Activated T-cell treated with anti-CD3 and anti-CD28 coated beads for 1 hour (primary cell): ENCODE results near the gene LRPPRC.

Source experiments
- DNase-seq: peaks from one replicate; pipeline ENCODE4 v3.0.0-alpha.2; 2020; ENCODE audit warnings: low read depth

LRPPRC gene

GRCh38 chr2:43854671-43855070 lies 141.1 kb downstream of the LRPPRC start:
- no peak for DNase-seq

GRCh38 chr2:43853141-43854081 lies 142.4 kb downstream of the LRPPRC start:
- no peak for DNase-seq

DNA sequence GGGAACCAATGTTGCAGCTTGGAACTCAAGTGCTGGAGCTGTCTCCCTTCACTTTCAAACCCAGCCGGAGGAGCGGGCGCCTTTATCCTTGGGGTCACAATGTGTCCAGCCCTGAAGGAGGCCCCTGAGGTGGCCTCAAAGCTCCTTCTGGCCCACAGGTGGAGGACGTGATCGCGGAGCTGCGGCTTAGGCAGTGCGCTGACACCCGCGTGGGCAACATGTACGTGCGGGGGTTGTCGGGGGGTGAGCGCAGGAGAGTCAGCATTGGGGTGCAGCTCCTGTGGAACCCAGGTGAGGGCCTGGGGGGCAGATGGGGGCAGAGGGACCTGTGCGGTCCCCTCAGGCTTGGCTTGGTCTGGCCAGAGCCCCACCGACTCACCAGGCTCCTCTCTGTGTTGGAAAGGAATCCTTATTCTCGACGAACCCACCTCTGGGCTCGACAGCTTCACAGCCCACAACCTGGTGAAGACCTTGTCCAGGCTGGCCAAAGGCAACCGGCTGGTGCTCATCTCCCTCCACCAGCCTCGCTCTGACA lies 143.5 kb downstream of the LRPPRC start:
- DNase-seq: no peak

DNA sequence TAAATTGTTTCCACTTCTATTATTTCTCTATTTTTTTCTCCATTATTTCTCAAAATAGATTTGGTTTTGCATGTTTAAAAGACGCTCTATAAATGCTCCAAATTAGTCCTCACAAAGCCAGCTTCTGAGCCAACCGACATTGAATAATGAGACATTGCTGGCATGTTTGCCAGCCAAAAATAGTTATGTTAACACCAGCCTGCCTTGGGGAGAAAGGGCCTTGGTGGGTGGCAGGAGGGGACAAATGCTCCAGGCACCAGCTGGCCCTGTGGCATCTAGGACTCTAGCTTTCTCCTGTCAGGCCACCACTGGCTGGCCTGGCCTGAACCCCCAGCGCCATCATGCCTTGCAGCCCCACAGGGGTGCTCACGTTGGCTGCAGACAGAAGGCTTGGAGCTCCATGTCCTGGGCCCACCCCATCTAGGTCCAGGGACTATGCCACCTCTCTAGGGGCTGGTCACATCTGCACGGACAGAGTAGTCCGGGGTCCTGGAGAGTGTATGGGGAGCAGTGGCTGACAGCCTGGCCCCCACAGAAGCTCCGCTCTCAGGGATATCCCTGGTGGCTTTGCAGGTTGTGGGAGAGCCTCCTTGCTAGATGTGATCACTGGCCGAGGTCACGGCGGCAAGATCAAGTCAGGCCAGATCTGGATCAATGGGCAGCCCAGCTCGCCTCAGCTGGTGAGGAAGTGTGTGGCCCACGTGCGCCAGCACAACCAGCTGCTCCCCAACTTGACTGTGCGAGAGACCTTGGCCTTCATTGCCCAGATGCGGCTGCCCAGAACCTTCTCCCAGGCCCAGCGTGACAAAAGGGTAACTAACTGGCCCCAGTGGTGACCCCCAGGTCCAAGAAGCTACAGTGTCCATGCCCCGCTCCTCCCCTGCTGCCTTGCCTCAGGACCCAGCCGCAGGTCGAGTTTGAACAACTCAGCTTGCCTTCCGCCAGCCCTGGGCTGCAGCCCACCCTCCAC lies 144.5 kb downstream of the LRPPRC start:
- no peak for DNase-seq

- DNase-seq: no peak
Observed at GRCh38 chr2:43848214-43848613, 147.6 kb downstream of the LRPPRC start.

- no peak for DNase-seq
Observed at GRCh38 chr2:43846140-43846793, 149.5 kb downstream of the LRPPRC start.

- no peak for DNase-seq
Observed at GRCh38 chr2:43845181-43845580, 150.6 kb downstream of the LRPPRC start.

DNA sequence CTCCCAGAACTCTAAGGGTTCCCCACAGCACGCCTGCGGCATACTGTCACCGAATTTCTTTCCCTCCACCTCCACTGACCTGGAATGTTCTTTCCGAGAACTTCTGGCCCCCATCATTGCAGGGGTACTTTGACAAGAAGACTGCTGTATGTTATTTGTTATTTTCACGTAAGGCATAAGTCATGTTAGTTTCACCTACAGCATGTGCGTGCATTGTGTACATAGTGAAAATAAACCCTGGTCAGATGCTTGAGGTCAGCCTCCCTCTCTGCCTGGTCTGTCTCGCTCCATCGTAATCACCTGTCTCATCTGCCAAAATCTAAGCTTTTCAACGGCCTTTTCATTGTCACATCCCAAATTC lies 152.9 kb downstream of the LRPPRC start:
- no peak for DNase-seq

DNA sequence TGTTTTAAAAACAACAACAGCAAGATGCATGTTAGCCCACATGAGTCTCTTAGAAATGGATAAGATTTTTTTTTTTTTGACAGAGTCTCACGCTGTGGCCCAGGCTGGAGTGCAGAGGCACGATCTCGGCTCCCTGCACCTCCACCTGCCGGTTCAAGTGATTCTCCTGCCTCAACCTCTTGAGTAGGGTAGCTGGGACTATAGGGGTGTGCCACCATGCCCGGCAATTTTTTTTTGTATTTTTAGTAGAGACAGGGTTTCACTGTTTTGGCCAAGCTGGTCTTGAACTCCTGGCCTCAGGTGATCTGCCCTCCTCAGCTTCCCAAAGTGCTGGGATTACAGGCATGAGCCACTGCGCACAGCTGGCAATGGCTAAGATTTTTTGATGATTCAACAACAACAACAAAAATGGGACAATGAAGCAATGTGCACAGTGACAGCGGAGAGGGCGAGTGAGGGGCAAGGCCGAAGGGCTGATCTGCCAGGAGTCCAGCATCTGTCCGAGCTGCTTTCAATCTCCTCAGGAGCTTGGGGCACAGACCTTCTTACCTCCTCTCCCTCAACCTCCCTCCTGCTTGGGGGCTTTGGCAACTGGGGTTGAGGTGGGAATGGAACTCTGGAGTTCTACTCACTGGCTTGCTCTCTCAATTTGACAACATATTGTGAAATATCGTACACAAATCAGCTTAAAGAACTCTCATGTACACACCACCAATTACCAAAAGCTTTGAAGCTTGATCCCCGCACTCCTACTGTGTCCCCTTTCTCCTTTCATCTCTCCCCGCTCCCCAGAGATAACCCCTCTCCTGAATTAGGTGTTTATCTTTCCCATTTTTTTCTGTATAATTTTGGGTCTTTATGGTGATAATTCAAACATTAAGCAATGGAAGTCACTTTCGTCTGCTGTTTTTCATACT lies 153.6 kb downstream of the LRPPRC start:
- no peak for DNase-seq

DNA sequence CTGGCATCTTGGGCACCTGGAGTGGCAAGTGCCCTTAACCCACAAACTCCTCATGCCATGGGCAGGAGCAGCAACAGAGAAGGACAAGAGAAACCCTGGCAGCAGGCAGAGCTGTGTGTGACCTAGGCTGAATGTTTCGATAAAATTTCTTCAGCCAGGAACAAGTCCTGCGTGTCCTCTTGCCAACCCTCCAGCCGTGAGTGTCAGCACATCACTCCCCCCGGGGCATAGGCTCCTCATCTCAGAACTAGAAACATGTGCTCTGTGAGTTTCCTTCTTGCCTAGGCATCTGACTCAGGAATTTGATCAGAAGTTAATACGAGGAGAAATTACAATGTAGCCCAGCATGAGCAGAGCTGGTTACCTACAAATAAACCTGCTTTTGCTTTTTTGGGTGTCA lies 154.8 kb downstream of the LRPPRC start:
- no peak for DNase-seq

GRCh38 chr2:43839776-43840564 lies 155.8 kb downstream of the LRPPRC start:
- no peak for DNase-seq

DNA sequence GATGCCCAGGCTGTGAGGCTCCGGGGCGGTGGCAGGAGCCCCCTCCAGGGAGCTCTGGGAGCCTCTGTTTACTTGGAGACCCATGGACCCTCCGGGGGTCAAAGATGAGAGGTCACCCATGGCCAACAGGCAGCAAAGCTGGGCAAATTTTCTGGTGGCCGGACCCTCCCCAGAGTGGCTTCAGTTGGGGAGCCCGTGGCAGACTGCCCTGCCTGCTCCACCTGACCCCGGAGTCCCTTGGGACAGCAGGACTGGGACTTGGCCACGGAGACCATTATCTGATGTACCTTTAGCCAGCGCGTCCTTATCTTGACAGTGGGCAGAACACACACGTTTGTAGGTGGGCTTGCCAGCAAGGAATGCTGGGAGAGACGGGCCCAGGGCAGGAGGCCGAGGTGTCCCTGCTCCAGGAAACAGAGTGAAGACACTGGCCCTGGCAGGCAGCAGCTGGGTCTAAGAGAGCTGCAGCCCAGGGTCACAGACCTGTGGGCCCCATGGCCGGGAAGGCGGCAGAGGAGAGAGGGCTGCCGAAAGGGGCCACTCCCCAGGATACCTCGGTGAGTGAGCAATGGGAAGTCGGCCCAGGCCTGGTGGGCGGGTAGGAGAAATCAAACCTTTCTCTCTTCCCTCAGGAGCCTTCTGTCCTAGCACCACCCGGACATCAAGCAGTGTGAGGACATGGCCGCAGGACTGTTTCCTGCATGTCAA lies 157.1 kb downstream of the LRPPRC start, which contains the start of the genes ABCG5 and ABCG8:
TSS of gene ABCG5 (minus strand) at position 280 of the 708 bp plus-strand sequence. CDS start at position 120, 160 bp downstream.
TSS of gene ABCG8 (plus strand) at position 412 of the 708 bp plus-strand sequence. CDS start at position 495, 83 bp downstream.
- DNase-seq: no peak

DNA sequence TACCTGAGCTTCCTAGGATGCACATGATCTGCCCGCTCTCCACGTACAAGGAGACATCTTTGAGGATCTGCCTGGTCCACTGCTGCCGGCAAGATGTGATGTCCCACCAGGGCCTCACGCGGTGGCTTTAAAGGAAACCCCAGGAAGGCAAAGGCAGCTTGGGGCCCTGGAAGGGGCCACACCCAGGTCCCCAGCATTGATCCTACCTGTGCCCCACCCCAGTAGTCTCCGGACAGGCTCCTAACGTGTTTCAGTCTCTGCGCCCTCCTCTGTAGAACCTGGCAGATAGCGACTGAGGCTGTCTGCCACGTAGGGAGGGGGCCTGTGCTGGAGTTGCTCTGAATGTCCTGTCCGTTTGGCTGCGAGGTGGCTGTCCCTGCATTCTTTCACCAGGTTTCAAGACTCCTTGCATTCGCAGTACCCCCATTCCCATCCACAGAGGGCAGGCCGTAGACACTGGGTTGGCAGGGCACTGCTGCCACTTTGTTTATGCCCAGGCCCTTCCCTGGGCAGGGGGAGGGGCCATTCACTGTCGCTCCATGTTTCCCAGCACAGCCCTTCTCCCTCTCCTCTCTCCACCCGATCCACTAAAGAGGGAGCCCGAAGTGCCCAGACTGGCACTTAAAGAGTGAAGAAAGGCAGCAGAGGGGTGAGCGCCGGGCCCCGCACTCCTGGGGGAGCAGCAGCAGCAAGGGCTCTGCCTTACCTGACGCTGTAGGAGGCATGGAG lies 157.8 kb downstream of the LRPPRC start:
- no peak for DNase-seq

- DNase-seq: no peak
Observed at GRCh38 chr2:43837033-43837432, 158.8 kb downstream of the LRPPRC start.
